Progenitor cell of endocrine pancreas (in vitro differentiated cells): ENCODE measurements around the gene IGSF22. TPM values are rescaled to one million over a fixed set of nuclear protein-coding genes. Genes with fewer than 3 reads are reported as not detected.

Experiments
- DNase-seq: peaks from one replicate; pipeline ENCODE4 v3.0.0; 2021; ENCODE audit warnings: low spot score; ENCODE audit not compliant: unreplicated experiment
- H3K27ac Mint-ChIP-seq: 2 replicates; pipeline ENCODE4 v1.8.0; 2021; ENCODE audit warnings: mild to moderate bottlenecking, moderate library complexity, mixed read lengths
- H3K27me3 Mint-ChIP-seq: 2 replicates; pipeline ENCODE4 v1.8.0; 2021; ENCODE audit warnings: mixed read lengths
- H3K36me3 Mint-ChIP-seq: 2 replicates; pipeline ENCODE4 v1.8.0; 2022; ENCODE audit warnings: mixed read lengths; ENCODE audit not compliant: insufficient read depth
- H3K4me1 Mint-ChIP-seq: 2 replicates; pipeline ENCODE4 v1.8.0; 2021; ENCODE audit warnings: low read depth, mixed read lengths
- H3K4me3 Mint-ChIP-seq: 2 replicates; pipeline ENCODE4 v1.8.0; 2021; ENCODE audit warnings: low read depth, mild to moderate bottlenecking, moderate library complexity, mixed read lengths
- H3K9me3 Mint-ChIP-seq: 2 replicates; pipeline ENCODE4 v1.8.0; 2021; ENCODE audit warnings: low read depth, mixed read lengths
- CTCF ChIP-seq: fragments of 200-600 bp; sonication (generic); IDR thresholded peaks from one replicate; pipeline ENCODE4 v1.5.0; 2021; ENCODE audit warnings: antibody characterized with exemption, mild to moderate bottlenecking; ENCODE audit not compliant: unreplicated experiment
- total RNA-seq: library from RNA; stranded (reverse); gene quantifications from 2 replicates; pipeline ENCODE4 v1.2.1, GENCODE V29; 2021

The IGSF22 gene
- total RNA-seq, 1 donor from 2014 or later, result 1.3 TPM

- H3K27ac Mint-ChIP-seq, result no peak overlapping the region
- DNase-seq, result no peak
- peaks cover 7% of the 10 kb centered on the region for H3K4me1 Mint-ChIP-seq
- H3K36me3 Mint-ChIP-seq, result no peaks in the 10 kb centered on the region
- no peaks in the 10 kb centered on the region for H3K9me3 Mint-ChIP-seq
- no peak for TF ChIP-seq CTCF
- H3K4me3 Mint-ChIP-seq, result no peak overlapping the region
- no peaks in the 10 kb centered on the region for H3K27me3 Mint-ChIP-seq
These were observed 2.0 kb downstream of the IGSF22 start for GRCh38 chr11:18723991-18724390.

DNA sequence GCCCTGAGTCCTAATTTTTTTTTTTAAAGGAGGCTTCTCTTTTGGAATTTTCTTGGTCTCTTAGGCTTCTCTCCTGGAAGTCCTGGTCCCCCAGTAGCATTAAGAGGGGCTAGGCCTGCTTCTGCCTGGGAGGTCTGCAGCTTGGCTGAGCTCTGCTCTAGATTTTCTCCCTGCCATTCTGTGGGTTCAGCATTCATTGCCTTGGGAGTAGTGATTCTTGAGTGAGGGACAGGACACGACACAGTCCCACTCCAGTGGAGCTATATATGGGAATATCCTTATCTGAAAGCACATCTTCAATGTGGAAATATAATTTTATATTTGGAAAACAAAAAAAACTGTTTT is 3.7 kb downstream of the IGSF22 start:
- H3K4me1 Mint-ChIP-seq, result peaks cover 7% of the 10 kb centered on the region

GRCh38 chr11:18721561-18722292 is 4.3 kb downstream of the IGSF22 start:
- TF ChIP-seq CTCF, result peak; percentile 77
- Mint-ChIP-seq H3K27me3 (no peaks in the 10 kb centered on the region), H3K36me3 (no peaks in the 10 kb centered on the region), H3K9me3 (no peaks in the 10 kb centered on the region), H3K4me3 (peak overlapping the region; percentile 84), H3K27ac (peak overlapping the region; percentile 93), H3K4me1 (peaks cover 7% of the 10 kb centered on the region)
- DNase-seq, result peak; percentile 50

More for the DNA sequence above, 3.7 kb downstream of the IGSF22 start:
- Mint-ChIP-seq H3K27me3 (no peaks in the 10 kb centered on the region), H3K9me3 (no peaks in the 10 kb centered on the region), H3K4me3 (peak overlapping the region; percentile 84), H3K36me3 (no peaks in the 10 kb centered on the region), H3K27ac (no peak overlapping the region)
- DNase-seq, result no peak
- no peak for TF ChIP-seq CTCF

- no peaks in the 10 kb centered on the region for H3K36me3 Mint-ChIP-seq
- H3K27me3 Mint-ChIP-seq, result no peaks in the 10 kb centered on the region
- peak; percentile 62 for DNase-seq
- H3K4me3 Mint-ChIP-seq, result peak overlapping the region; percentile 84
- no peak for TF ChIP-seq CTCF
- H3K27ac Mint-ChIP-seq, result peak overlapping the region; percentile 93
- H3K9me3 Mint-ChIP-seq, result no peaks in the 10 kb centered on the region
- peaks cover 7% of the 10 kb centered on the region for H3K4me1 Mint-ChIP-seq
These were observed 5.0 kb downstream of the IGSF22 start for GRCh38 chr11:18720808-18721560.

- H3K36me3 Mint-ChIP-seq, result no peaks in the 10 kb centered on the region
- H3K9me3 Mint-ChIP-seq, result no peaks in the 10 kb centered on the region
- no peak overlapping the region for H3K27ac Mint-ChIP-seq
- no peak for TF ChIP-seq CTCF
- DNase-seq, result no peak
- no peaks in the 10 kb centered on the region for H3K27me3 Mint-ChIP-seq
- peaks cover 7% of the 10 kb centered on the region for H3K4me1 Mint-ChIP-seq
- peak overlapping the region; percentile 84 for H3K4me3 Mint-ChIP-seq
These were observed 5.7 kb downstream of the IGSF22 start for GRCh38 chr11:18720091-18720807.
